HepG2 (cell line): Measurements from ENCODE around the gene ZXDC. TPM values are rescaled to one million over a fixed set of nuclear protein-coding genes. Genes with fewer than 3 reads are reported as not detected.

Experiments
- ATF5 ChIP-seq: sonication (generic); formaldehyde crosslinking; IDR thresholded peaks from 2 replicates; pipeline ENCODE4 v1.4.0; 2020; ENCODE audit warnings: mild to moderate bottlenecking, low read depth, missing genetic modification reagents
- CEBPB ChIP-seq: IDR thresholded peaks from 2 replicates; pipeline ENCODE4 v1.6.1; 2011; ENCODE audit warnings: low read depth, low read length, improper control_type of control experiment, borderline replicate concordance
- CREBL2 ChIP-seq: sonication (generic); formaldehyde crosslinking; IDR thresholded peaks from 2 replicates; pipeline ENCODE4 v1.8.1; 2023; ENCODE audit warnings: missing genetic modification reagents, mild to moderate bottlenecking, borderline replicate concordance
- EED ChIP-seq: sonication (generic); formaldehyde crosslinking; IDR thresholded peaks from 2 replicates; pipeline ENCODE4 v1.5.0; 2020; ENCODE audit warnings: mild to moderate bottlenecking, missing genetic modification reagents
- HOXA5 ChIP-seq: sonication (generic); formaldehyde crosslinking; IDR thresholded peaks from 2 replicates; pipeline ENCODE4 v1.4.0; 2020; ENCODE audit warnings: missing genetic modification reagents
- KDM1A ChIP-seq: IDR thresholded peaks from 2 replicates; pipeline ENCODE4 v1.6.1; 2016; ENCODE audit warnings: missing compliant biosample characterization
- KLF16 ChIP-seq, 2 experiments: sonication (generic) in 1 of 2; formaldehyde crosslinking in 1 of 2; IDR thresholded peaks; 2 replicates each; pipeline versions ENCODE4 v1.6.1 to v1.8.0; 2016 to 2023; ENCODE audit warnings: missing genetic modification reagents in 2 of 2, missing compliant biosample characterization in 1 of 2
- KMT2B ChIP-seq: IDR thresholded peaks from 2 replicates; pipeline ENCODE4 v1.6.1; 2016; ENCODE audit warnings: missing genetic modification reagents, missing compliant biosample characterization
- MEIS2 ChIP-seq: sonication (generic); formaldehyde crosslinking; IDR thresholded peaks from 2 replicates; pipeline ENCODE4 v1.9.0; 2021; ENCODE audit warnings: mild to moderate bottlenecking, missing genetic modification reagents
- PHF21A ChIP-seq: sonication (generic); formaldehyde crosslinking; IDR thresholded peaks from 2 replicates; pipeline ENCODE4 v1.5.0; 2020; ENCODE audit warnings: mild to moderate bottlenecking, missing genetic modification reagents
- PRDM10 ChIP-seq: sonication (generic); formaldehyde crosslinking; IDR thresholded peaks from 2 replicates; pipeline ENCODE4 v1.4.0; 2020; ENCODE audit warnings: low read depth, missing genetic modification reagents
- REXO4 ChIP-seq: sonication (generic); formaldehyde crosslinking; IDR thresholded peaks from 2 replicates; pipeline ENCODE4 v1.8.0; 2022; ENCODE audit warnings: missing genetic modification reagents, mild to moderate bottlenecking, borderline replicate concordance
- RFXAP ChIP-seq: sonication (generic); formaldehyde crosslinking; IDR thresholded peaks from 2 replicates; pipeline ENCODE4 v1.4.0; 2020; ENCODE audit warnings: missing genetic modification reagents, borderline replicate concordance
- SP4 ChIP-seq: sonication (generic); formaldehyde crosslinking; IDR thresholded peaks from 2 replicates; pipeline ENCODE4 v1.8.1; 2023; ENCODE audit warnings: mild to moderate bottlenecking, missing genetic modification reagents
- SRSF1 ChIP-seq: fragments of 200-400 bp; formaldehyde crosslinking; optimal IDR thresholded peaks from 2 replicates; pipeline ENCODE3; 2017; ENCODE audit warnings: mild to moderate bottlenecking, low read depth, low read length, moderate library complexity
- ZBTB34 ChIP-seq: sonication (generic); formaldehyde crosslinking; IDR thresholded peaks from 2 replicates; pipeline ENCODE4 v1.8.0; 2022; ENCODE audit warnings: mild to moderate bottlenecking, missing genetic modification reagents
- ZFY ChIP-seq: sonication (generic); formaldehyde crosslinking; IDR thresholded peaks from 2 replicates; pipeline ENCODE4 v1.4.0; 2020; ENCODE audit warnings: missing genetic modification reagents
- ZNF639 ChIP-seq: conservative IDR thresholded peaks from 2 replicates; pipeline ENCODE4 v1.6.1; 2018; ENCODE audit warnings: missing genetic modification reagents
- polyA plus RNA-seq, 8 experiments: library from polyadenylated mRNA; depleted of rRNA in 3 of 8; stranded (reverse) in 7 of 8; unstranded in 1 of 8; fragments of >200 nt; fragmentation: Illumina TruSeq in 4 of 8; extraction: Trizol in 4 of 8; gene quantifications; 2 replicates each; pipeline versions ENCODE4 v1.2.1 to v1.2.3, GENCODE V29; 2011 to 2016; ENCODE audit warnings: low read depth in 4 of 8, missing spikeins in 1 of 8, mixed read lengths in 1 of 8; ENCODE audit not compliant: insufficient read depth in 1 of 8
- total RNA-seq, 5 experiments: library from RNA; depleted of rRNA; stranded (reverse); fragments of >200 nt; fragmentation: Illumina TruSeq; extraction: Trizol; gene quantifications; 2 replicates each; pipeline ENCODE4 v1.2.3, GENCODE V29; 2016; ENCODE audit warnings: low read depth in 1 of 5
- TF ChIP-seq, protein P1 (sequence below): sonication (generic); formaldehyde crosslinking; IDR thresholded peaks from 2 replicates; pipeline ENCODE4 v1.8.1; 2023; ENCODE audit warnings: mild to moderate bottlenecking, missing genetic modification reagents

The ZXDC gene
- total and polyA plus RNA-seq, 2 of the 13 experiments (the other 11 are each of a cell fraction or from before 2014, with no cell fraction given): 17.6 to 21.2 TPM

DNA sequence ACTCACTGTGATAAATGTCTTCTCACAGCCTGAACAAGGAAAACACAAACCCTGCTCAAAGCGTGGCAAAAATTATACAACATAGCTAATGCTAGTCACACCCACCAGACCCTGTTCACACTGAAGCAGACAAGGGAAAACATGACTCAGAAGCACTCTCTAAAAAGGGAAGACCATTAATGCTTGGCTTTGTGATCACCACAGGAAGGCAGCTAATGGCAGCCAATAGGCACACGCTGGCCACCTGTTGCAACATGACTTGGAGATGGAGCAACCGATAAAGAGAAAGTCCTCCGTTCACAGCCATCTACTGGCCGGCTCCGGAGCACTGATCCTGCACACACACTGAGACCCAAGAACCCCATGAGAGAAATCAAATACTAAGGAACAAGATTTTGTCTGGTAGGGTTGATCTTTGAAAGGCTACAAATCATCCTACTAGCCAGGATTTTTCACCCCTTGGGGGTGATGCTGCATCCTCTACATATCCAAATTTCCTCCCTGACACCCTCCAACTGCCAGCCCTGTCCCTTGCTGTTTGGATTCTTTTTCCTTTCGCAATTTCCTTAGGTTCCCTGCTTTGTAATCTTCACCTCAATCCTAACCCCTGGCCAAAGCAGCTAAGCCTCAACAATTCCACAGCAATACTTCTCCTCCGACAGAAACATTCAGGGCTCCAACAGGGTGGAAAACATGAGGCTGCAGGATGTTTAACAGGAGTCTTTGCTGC is 3.2 kb downstream of the ZXDC start (continued):
- TF ChIP-seq PRDM10 (CRISPR knock-in tag) (peak; percentile 58; the same call in 1 of the 2 replicates), CEBPB (peak; percentile 100), MEIS2 (CRISPR knock-in tag) (no peak), CREBL2 (no peak), PHF21A (CRISPR knock-in tag) (peak; percentile 69; the same call in 1 of the 2 replicates), KDM1A (CRISPR knock-in tag) (no peak), ZNF639 (CRISPR knock-in tag) (peak; percentile 42; the same call in 1 of the 2 replicates), KLF16 (CRISPR knock-in tag; IDR thresholded peaks at IDR 0.05) (peak in 1 of 2 experiments; percentile 96; a peak in 2 of 4 replicates), KMT2B (CRISPR knock-in tag) (peak; percentile 24; the same call in 1 of the 2 replicates), EED (0 out of 2 replicates have a peak, but pooled peaks have one; percentile 45), ZFY (no peak; the same call in 1 of the 2 replicates), REXO4 (CRISPR knock-in tag) (no peak), RFXAP (CRISPR knock-in tag) (no peak; the same call in 1 of the 2 replicates), SP4 (CRISPR knock-in tag) (peak; percentile 33; the same call in 1 of the 2 replicates), SRSF1 (no peak), HOXA5 (CRISPR knock-in tag) (0 out of 2 replicates have a peak, but pooled peaks have one; percentile 47), ATF5 (CRISPR knock-in tag) (no peak), ZBTB34 (CRISPR knock-in tag) (peak; percentile 65; the same call in 1 of the 2 replicates)
- TF ChIP-seq, protein P1, sequence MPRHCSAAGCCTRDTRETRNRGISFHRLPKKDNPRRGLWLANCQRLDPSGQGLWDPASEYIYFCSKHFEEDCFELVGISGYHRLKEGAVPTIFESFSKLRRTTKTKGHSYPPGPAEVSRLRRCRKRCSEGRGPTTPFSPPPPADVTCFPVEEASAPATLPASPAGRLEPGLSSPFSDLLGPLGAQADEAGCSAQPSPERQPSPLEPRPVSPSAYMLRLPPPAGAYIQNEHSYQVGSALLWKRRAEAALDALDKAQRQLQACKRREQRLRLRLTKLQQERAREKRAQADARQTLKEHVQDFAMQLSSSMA (CRISPR knock-in tag): peak; percentile 36; the same call in 1 of the 2 replicates
